GM12801 (cell line): ENCODE measurements around the gene SCGB1C1.
"Not testable (repeated sequence)": the region's sequence is repeated elsewhere in the genome, so short reads cannot be mapped to it uniquely, and the experiment has no call there.

Experiments used
- CTCF ChIP-seq: IDR thresholded peaks from one replicate; pipeline ENCODE4 v1.5.1; 2011; ENCODE audit warnings: control low read depth; ENCODE audit not compliant: insufficient read length; ENCODE audit errors: extremely low read depth

Gene SCGB1C1

GRCh38 chr11:192674-193128, at the start of gene SCGB1C1:
SCGB1C1 (plus strand) TSS chr11:193078; CDS start chr11:193100, 22 bp downstream.
- TF ChIP-seq CTCF: not testable (repeated sequence)

GRCh38 chr11:196786-197731, 4.2 kb downstream of the SCGB1C1 start:
- no peak for TF ChIP-seq CTCF

GRCh38 chr11:197741-198235, 4.9 kb downstream of the SCGB1C1 start:
- no peak for TF ChIP-seq CTCF

GRCh38 chr11:198236-198806, 5.4 kb downstream of the SCGB1C1 start:
- TF ChIP-seq CTCF: no peak

GRCh38 chr11:199004-199581, 6.2 kb downstream of the SCGB1C1 start:
- no peak for TF ChIP-seq CTCF

- TF ChIP-seq CTCF: no peak
These were observed 6.9 kb downstream of the SCGB1C1 start for GRCh38 chr11:199782-200181.
